ENCODE results near the gene HYDIN.

The HYDIN gene

DNA sequence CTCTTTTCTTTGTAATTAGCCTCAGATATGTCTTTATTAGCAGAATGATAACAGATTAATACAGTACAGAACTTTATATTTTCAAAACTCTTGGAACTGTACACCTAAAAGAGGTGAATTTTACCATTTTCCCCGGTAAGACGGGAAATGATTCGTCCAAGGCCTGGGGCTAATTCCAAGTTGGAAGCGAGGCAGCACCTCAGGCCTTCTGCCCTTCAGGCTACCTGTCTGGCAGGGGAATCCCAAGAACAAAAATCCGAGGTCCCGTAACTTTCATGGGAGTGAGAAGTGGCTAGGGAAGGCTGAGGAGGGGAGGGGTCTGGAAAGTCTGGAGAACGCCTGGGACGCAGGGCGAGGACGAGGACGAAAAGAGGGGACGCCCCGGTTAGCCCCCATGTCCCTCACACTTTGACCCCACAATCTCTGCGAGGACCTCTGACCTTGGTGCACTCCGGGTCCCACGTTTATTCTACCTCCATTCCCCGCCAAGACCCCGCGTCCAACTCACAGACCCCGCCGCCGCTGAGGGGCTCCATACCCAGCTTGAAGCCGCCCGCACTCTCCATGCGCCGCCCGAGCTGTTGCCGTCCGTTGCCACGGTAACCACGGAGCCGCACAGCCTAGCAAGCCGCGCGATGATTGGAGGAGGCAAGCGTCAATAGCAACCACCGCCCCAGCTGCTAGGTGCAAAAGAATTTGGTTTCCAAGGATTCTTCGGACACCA, at the start of gene HYDIN:
HYDIN (minus strand) TSS at position 601 of the 724 bp plus-strand sequence. CDS start 43,827 bp downstream, outside the sequence.
- no peak within 1 kb of the TSS for H3K4me3 ChIP-seq (ENCODE audit: low read depth, low read length)
- TF ChIP-seq CTCF (IDR thresholded peaks at IDR 0.05; ENCODE audit: borderline replicate concordance, insufficient read depth, low read depth, low read length) = no peak

- TF ChIP-seq CTCF (IDR thresholded peaks at IDR 0.05; ENCODE audit: borderline replicate concordance, insufficient read depth, low read depth, low read length) = no peak
- H3K4me3 ChIP-seq (ENCODE audit: low read depth, low read length) = no peak overlapping the region
Observed at GRCh38 chr16:71276589-71277334, 46.2 kb upstream of the HYDIN start.

DNA sequence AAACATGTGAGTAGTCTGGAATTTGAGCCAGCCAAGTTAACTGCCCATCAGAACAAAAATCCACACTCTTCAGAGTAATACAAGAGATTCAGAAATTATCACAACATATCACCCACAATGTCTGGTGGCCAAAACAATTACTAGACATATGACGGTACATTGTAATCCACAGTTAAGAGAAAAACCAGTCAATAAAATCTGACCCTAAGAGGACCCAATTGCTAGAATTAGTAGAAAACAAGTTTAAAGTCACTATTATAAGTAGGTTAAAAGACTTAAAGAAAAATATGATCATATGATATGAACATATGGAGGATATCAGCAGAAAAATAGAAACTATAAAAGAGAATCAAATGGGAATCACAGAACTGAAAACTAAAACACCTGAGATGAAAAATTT, 42.9 kb upstream of the HYDIN start:
- H3K4me3 ChIP-seq (ENCODE audit: low read depth, low read length) = no peak overlapping the region
- no peak for TF ChIP-seq CTCF (IDR thresholded peaks at IDR 0.05; ENCODE audit: borderline replicate concordance, insufficient read depth, low read depth, low read length)

DNA sequence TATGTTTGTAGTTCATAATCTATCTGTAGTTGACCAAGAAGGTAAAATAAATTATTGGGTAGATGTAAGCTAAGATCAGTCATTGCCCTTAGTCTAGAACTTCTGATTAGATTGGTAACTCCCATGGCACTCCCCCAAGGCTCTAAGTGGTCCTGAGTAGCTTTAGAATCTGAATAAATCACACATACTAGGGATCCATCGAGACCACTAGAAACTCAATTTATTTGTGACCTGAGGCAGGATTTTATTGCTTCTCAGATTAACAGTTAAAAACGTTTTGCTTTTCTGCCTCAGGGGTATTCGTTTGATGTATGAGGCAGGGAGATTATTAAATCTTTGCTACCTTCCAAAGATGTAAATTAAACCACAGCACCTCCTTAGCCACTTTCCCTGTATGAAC, 33.8 kb upstream of the HYDIN start:
- TF ChIP-seq CTCF (IDR thresholded peaks at IDR 0.05; ENCODE audit: borderline replicate concordance, insufficient read depth, low read depth, low read length) = no peak
- H3K4me3 ChIP-seq (ENCODE audit: low read depth, low read length) = no peak overlapping the region

DNA sequence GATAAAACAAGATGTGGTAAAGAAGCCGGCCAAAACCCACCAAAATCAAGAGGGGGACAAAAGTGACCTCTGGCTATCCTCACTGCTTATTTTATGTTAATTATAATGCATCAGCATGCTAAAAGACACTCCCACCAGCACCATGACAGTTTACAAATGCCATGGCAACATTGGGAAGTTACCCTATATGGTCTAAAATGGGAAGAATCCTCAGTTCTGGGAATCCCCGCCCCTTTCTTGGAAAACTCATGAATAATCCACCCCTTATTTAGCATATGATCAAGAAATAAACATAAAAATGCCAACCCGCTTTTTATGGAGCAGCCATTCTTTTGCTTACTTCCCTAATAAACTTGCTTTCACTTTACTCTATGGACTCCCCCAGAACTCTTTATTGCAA, 33.1 kb upstream of the HYDIN start:
- TF ChIP-seq CTCF (IDR thresholded peaks at IDR 0.05; ENCODE audit: borderline replicate concordance, insufficient read depth, low read depth, low read length) = no peak
- no peak overlapping the region for H3K4me3 ChIP-seq (ENCODE audit: low read depth, low read length)

- H3K4me3 ChIP-seq (ENCODE audit: low read depth, low read length) = no peak overlapping the region
- no peak for TF ChIP-seq CTCF (IDR thresholded peaks at IDR 0.05; ENCODE audit: borderline replicate concordance, insufficient read depth, low read depth, low read length)
Observed at GRCh38 chr16:71262391-71262790, 31.9 kb upstream of the HYDIN start.

GRCh38 chr16:71260995-71261394, 30.5 kb upstream of the HYDIN start:
- no peak for TF ChIP-seq CTCF (IDR thresholded peaks at IDR 0.05; ENCODE audit: borderline replicate concordance, insufficient read depth, low read depth, low read length)
- H3K4me3 ChIP-seq (ENCODE audit: low read depth, low read length) = no peak overlapping the region
